RCC 7860 (cell line): ENCODE measurements around the gene FEV.

Source experiments
- DNase-seq: peaks from one replicate; pipeline ENCODE4 v3.0.0-alpha.2; 2015; ENCODE audit warnings: low spot score
- FAIRE-seq: peaks from 2 replicates; lab custom pipeline; 2012; peaks lifted over from hg19 to GRCh38; lab: Jason Lieb, UNC

FEV gene

GRCh38 chr2:218985021-218985324 lies at the start of gene FEV:
FEV (minus strand) TSS chr2:218985184; CDS start chr2:218985075, 109 bp downstream.
- FAIRE-seq: no peak
- no peak for DNase-seq

- no peak for DNase-seq
- no peak for FAIRE-seq
These were observed 47.2 kb upstream of the FEV start for GRCh38 chr2:219032051-219032745.

- no peak for DNase-seq
- no peak for FAIRE-seq
These were observed 46.2 kb upstream of the FEV start for GRCh38 chr2:219031005-219031738.

- DNase-seq (no peak), FAIRE-seq (no peak)
These were observed 45.4 kb upstream of the FEV start for GRCh38 chr2:219030177-219030940.

GRCh38 chr2:219029829-219030165 lies 44.8 kb upstream of the FEV start:
- peak; percentile 58 for DNase-seq
- no peak for FAIRE-seq

- FAIRE-seq: no peak
- no peak for DNase-seq
These were observed 44.2 kb upstream of the FEV start for GRCh38 chr2:219028996-219029828.

GRCh38 chr2:219028141-219028540 lies 43.2 kb upstream of the FEV start:
- no peak for DNase-seq
- FAIRE-seq: no peak

GRCh38 chr2:219027511-219028055 lies 42.6 kb upstream of the FEV start:
- FAIRE-seq (no peak), DNase-seq (no peak)

- FAIRE-seq: no peak
- DNase-seq: no peak
These were observed 42.0 kb upstream of the FEV start for GRCh38 chr2:219026946-219027345.

GRCh38 chr2:219025637-219026585 lies 40.9 kb upstream of the FEV start:
- FAIRE-seq (no peak), DNase-seq (no peak)

GRCh38 chr2:219024059-219024458 lies 39.1 kb upstream of the FEV start:
- DNase-seq: no peak
- no peak for FAIRE-seq

GRCh38 chr2:219023045-219023605 lies 38.1 kb upstream of the FEV start:
- FAIRE-seq (no peak), DNase-seq (no peak)

- no peak for DNase-seq
- FAIRE-seq: no peak
These were observed 37.6 kb upstream of the FEV start for GRCh38 chr2:219022616-219023015.

- no peak for FAIRE-seq
- DNase-seq: no peak
These were observed 37.1 kb upstream of the FEV start for GRCh38 chr2:219022041-219022440.

- FAIRE-seq: no peak
- no peak for DNase-seq
These were observed 36.6 kb upstream of the FEV start for GRCh38 chr2:219021591-219021990.

- FAIRE-seq: no peak
- no peak for DNase-seq
These were observed 35.8 kb upstream of the FEV start for GRCh38 chr2:219020604-219021365.

GRCh38 chr2:219019436-219019835 lies 34.5 kb upstream of the FEV start:
- DNase-seq (no peak), FAIRE-seq (no peak)

- FAIRE-seq: no peak
- no peak for DNase-seq
These were observed 33.7 kb upstream of the FEV start for GRCh38 chr2:219018726-219019125.

GRCh38 chr2:219018286-219018685 lies 33.3 kb upstream of the FEV start:
- no peak for DNase-seq
- FAIRE-seq: no peak
